CD4-positive, alpha-beta T cell treated with Interleukin-17A for 4 hours (primary cell): Measurements from ENCODE around the gene RHOV.
A peak's percentile ranks its signal among the peaks of the same experiment; 100 is the strongest.

Experiments used
- DNase-seq: peaks from one replicate; pipeline ENCODE4 v3.0.0-alpha.2; 2020; ENCODE audit warnings: mixed read lengths

The RHOV gene, protein sequence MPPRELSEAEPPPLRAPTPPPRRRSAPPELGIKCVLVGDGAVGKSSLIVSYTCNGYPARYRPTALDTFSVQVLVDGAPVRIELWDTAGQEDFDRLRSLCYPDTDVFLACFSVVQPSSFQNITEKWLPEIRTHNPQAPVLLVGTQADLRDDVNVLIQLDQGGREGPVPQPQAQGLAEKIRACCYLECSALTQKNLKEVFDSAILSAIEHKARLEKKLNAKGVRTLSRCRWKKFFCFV

GRCh38 chr15:40873694-40874561, at the start of gene RHOV:
RHOV (minus strand) TSS chr15:40874234; CDS start chr15:40874139, 95 bp downstream.
- DNase-seq: peak; percentile 67

DNA sequence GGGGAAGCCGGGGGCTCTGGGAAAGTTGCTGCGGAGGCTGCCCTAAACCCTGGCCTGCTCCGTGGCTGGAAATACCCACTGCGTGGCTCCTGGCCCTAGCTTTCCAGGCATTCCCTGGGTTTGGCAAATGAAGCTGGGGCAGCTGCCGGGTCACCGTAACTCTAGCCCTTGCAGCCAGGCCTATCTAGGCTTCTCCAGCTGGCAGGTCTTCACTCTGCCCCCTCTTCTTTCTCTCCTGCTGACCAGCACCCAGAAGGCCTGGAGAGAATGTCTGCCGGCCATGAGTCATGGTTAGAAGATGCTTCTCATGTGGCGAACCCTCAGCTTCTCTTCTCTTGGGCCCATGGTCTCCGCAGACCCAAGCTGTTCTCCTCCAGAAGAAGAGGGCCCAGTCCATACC, 49.5 kb upstream of the RHOV start:
- DNase-seq: no peak

- DNase-seq: no peak
Measured at GRCh38 chr15:40922608-40923005, 48.6 kb upstream of the RHOV start.

GRCh38 chr15:40921949-40922607, 48.0 kb upstream of the RHOV start:
- no peak for DNase-seq

DNA sequence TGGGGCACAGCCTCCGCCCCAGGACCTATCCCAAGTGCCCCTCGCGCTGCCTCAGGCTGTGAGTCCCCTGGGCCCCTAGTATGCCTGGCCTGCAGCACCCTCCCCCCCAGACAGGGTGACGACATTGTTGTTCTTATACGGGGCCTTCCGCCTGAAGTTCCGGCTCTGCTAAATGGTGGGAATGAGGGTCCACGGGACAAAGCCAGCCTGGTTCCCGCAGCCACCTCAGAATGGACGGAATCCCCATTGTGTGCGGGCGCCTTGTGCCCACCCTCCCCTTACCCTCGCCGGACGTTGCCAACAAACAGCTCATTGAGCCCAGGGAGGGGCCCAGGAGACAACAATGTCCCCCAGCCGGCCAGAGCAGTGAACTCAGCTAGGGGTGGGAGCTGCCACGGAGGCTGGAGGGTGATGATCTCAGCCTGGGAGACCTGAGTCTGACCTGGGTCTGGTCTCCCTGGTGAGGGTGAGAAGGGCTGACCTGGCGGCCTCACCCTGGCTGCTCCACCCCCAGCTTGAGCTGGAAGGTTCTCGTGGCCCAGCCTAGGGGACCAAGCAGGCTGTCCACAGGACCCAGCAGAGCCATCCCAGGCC, 44.9 kb upstream of the RHOV start:
- no peak for DNase-seq

DNA sequence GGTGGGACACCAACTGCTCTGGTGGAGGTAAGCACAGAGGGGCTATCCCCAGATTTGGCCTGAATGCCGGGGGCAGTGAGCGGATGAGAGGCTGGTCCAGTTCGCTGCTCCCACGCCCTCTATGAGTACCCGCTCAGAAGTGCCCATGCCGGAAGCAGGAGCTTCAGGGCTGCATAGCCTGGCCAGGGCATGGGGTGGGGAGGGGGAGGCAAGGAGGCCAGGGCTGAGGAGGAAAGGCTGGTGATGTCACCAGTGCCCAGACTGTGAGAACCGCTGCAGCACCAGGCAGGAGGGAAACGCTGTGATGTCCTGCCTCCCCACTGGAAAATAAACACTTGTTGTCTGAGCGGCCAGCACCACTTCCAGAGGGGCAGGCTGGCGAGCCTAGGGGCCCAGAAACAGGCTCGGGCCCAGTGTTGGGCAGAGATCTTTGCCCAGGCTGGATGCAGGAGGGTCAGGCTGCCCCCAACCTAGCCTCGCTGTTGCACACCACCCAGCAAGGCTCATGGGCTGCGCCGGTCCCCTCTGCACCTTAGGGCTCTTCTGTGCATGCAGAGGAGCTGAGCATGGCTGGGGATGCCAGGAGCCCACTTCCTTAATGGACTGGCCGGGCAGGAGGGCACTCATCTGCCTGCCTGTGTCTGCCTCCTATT, 44.2 kb upstream of the RHOV start:
- no peak for DNase-seq

GRCh38 chr15:40917585-40917984, 43.6 kb upstream of the RHOV start:
- DNase-seq: no peak

DNA sequence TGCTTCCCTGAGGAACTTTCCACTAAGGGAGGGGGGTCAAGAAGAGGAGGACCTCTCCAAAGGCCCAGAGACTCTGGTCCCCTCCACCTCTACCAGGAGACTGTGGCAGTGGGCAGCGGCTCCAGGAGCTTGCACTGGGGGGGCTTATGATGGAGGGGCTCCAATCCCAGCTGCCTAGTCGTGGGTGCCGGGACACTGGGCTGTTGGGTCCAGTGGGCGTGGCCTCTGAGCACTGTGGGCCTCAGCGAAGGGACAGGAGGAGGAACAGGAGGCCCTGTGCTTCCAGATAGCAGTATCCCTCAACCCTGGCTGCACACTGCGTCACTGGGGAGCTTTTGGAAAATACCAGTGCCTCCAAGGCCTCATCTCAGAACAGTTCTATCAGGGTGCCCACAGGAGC, 41.6 kb upstream of the RHOV start:
- no peak for DNase-seq

- DNase-seq: no peak
Measured at GRCh38 chr15:40915116-40915661, 41.2 kb upstream of the RHOV start.

GRCh38 chr15:40914486-40914885, 40.5 kb upstream of the RHOV start:
- no peak for DNase-seq

- DNase-seq: no peak
Measured at GRCh38 chr15:40914013-40914412, 40.0 kb upstream of the RHOV start.

DNA sequence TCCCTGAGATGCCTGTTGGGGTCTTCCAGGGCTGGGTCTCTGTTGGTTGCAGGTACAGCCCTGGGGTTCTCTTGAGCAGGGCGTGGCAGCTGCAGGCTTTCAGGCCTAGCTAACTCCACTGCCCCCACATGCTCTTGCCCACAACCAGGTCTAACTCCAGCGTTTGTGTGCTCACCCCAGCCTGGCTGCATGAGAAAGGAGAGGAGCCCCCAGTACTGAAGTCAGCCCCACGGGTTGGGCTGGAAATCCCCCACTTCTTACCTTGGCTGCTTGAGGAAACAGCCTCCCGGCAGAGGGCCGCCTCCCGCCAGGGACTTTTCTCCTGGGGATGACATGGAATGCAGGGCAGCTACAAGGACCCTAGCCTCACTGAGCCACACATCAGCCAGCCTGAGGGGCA, 38.4 kb upstream of the RHOV start:
- DNase-seq: no peak

DNA sequence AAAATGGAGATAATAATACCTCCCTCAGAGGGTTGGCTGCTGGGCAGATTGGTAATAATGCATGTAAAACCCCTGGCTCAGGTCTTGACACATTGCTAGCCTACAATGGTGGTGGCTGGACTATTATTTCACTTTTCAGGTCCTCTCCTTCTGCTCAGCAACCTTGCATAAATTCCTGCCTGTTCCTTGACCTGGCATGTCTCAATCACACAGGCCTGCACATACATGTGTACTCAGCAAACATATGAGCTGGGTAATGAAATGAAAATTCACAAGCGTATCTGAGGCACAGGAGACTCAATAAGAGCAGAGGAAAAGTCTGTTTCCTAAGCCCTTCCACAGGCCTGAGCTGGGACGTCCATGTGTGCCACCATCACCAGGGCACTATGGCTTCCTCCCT, 37.7 kb upstream of the RHOV start:
- no peak for DNase-seq

DNA sequence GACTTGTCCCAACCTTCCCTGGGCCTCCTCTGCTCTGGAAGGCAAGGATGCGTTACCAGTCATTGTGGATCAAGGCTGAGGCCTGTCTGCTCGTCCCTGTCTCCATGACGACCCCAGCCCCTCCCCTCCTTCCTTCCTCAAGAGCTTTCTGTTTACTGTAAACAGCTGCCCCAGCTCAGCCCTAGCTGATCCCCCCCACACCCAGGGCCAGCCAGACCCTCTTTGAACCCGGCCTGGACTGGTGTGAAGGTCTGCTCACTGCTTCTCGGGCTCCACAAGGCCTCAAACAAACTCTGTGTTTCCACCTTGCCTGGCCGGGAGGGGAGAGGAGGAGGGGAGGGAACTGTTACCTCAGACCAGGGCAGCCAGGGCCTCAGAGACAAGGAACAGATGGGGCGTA, 37.1 kb upstream of the RHOV start:
- DNase-seq: no peak

DNA sequence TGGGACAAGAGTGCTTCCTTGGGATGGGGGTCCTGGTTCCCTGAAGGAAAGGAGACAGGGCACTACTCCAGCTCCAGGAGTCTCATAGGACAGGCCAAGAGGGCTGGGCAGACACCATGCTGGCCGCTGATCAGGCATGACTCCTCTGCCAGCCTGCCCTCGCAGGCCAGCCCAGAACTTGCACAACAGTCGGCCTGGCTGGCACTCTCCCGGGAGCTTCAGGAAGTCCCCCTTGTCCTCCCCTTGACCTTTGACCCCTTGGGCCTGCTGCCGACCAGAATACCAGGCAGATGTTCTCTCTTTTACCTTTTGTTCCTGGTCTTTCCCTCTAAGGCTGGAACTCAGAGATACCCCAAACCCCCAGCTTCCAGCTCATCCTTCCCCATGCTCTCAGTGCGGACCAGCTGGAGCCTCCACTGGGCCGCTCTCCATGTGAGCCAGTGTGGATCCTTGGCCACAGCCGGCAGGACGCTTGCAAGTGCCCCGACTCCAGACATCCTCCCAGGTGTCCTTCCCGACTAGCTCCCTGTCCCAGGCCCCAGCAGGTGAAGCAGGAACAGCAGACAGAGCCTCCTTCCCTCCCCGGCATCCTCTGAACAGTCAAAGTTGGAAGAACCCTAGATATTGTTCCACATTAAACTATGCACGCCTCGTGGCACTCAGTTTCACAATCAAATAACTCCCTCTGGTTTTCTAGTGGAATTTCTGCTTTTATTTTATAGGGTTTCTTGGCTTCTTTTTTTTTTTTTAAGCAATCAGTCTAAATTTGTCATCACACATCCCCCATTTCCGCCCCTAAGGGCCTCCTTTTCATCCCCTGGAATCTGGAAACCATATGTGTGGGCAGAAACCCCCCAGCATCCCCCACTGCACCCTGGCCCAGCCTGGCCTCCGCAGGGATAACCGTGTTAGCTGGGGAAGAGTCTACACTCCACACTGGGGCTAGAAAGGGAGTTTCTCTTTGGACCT, 35.9 kb upstream of the RHOV start:
- DNase-seq: no peak

DNA sequence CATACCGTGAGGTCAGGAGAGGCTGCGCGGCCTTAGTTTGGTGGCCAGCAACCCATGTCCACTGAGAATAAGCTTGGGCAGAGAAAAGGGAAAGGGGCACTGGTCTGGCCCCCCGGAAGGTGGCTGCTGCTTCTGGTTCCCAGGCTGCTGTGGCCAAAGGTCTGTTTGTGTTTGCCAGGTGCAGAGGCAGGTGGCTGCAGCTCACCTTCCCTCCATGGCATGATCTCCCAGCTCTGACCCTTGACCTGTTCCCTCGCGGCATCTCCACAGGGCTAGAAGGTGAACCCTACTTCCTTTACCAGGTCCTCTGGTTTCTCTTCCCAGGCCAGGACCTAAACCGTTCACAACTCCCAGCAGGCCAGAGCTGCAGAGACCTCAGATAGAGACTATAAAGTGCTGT, 34.1 kb upstream of the RHOV start:
- no peak for DNase-seq

GRCh38 chr15:40906991-40907802, 33.2 kb upstream of the RHOV start:
- DNase-seq: peak; percentile 76

- peak; percentile 82 for DNase-seq
Measured at GRCh38 chr15:40906091-40906990, 32.3 kb upstream of the RHOV start.

- DNase-seq: no peak
Measured at GRCh38 chr15:40904552-40905201, 30.6 kb upstream of the RHOV start.
